ENCODE data around the gene TRIM10.

The TRIM10 gene

DNA sequence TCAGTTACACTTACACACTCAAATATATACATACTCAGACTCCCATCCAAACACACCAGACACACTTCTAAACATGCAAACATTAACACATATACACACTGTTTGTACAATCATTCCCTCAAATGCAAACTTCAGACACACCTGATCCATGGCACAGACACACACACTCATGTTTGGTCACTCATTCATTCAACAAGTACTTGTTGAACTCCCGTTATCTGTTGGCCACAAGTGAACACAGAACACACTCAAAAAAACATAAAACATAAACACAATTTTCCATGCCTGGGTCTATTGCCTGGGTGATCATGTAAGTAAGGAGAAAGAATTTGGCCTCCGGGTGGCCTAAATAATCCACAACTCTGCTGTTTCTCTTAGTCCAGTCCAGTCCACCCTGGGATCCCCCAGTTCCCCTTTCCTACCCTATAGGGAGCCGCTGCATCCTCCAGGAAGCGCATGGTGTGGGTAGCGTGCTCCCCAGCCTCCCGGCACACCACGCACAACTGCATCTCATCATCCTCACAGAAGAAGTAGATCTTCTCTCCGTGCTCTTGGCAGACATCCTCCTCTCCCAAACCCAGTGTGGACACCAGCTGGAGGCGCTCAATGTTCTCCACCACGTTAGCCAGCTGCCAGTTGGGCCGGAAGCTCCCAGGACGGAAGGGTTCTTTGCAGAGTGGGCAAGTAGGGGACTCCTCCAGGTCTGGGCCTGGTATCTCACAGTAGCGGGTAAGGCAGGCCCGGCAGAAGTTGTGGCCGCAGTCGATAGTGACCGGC, 815 bp downstream of the TRIM10 start:
- Histone ChIP-seq H2AFZ (ENCODE audit: low read length) (no peak overlapping the region), H4K20me1 (ENCODE audit: insufficient read depth, low read length, poor library complexity, severe bottlenecking) (no peaks in the 10 kb centered on the region), H3K27me3 (ENCODE audit: insufficient read depth, low read length, poor library complexity, severe bottlenecking) (no peaks in the 10 kb centered on the region), H3F3A (ENCODE audit: low read depth) (no peaks in the 10 kb centered on the region), H3K4me2 (ENCODE audit: low read depth, low read length, poor library complexity, severe bottlenecking) (no peak overlapping the region), H3K4me3 (ENCODE audit: low read length, poor library complexity, severe bottlenecking) (no peak overlapping the region), H3K4me1 (ENCODE audit: insufficient read depth, low read length, poor library complexity, severe bottlenecking) (peaks cover 34% of the 10 kb centered on the region), H3K9me2 (replicated peaks; ENCODE audit: low read depth, low read length) (no peaks in the 10 kb centered on the region), H3K36me3 (ENCODE audit: insufficient read depth, low read length) (no peaks in the 10 kb centered on the region), H3K9me3 (ENCODE audit: insufficient read depth, low read depth, low read length) (no peaks in the 10 kb centered on the region), H3K9ac (ENCODE audit: low read depth, low read length, poor library complexity, severe bottlenecking) (no peak overlapping the region), H3K79me2 (ENCODE audit: insufficient read depth, low read length) (no peaks in the 10 kb centered on the region)
- TF ChIP-seq, protein P1, sequence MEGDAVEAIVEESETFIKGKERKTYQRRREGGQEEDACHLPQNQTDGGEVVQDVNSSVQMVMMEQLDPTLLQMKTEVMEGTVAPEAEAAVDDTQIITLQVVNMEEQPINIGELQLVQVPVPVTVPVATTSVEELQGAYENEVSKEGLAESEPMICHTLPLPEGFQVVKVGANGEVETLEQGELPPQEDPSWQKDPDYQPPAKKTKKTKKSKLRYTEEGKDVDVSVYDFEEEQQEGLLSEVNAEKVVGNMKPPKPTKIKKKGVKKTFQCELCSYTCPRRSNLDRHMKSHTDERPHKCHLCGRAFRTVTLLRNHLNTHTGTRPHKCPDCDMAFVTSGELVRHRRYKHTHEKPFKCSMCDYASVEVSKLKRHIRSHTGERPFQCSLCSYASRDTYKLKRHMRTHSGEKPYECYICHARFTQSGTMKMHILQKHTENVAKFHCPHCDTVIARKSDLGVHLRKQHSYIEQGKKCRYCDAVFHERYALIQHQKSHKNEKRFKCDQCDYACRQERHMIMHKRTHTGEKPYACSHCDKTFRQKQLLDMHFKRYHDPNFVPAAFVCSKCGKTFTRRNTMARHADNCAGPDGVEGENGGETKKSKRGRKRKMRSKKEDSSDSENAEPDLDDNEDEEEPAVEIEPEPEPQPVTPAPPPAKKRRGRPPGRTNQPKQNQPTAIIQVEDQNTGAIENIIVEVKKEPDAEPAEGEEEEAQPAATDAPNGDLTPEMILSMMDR (conservative IDR thresholded peaks at IDR 0.05; ENCODE audit: low read length), result no peak
- no peak for TF ChIP-seq EZH2phosphoT487 (IDR thresholded peaks at IDR 0.05; ENCODE audit: borderline replicate concordance)

DNA sequence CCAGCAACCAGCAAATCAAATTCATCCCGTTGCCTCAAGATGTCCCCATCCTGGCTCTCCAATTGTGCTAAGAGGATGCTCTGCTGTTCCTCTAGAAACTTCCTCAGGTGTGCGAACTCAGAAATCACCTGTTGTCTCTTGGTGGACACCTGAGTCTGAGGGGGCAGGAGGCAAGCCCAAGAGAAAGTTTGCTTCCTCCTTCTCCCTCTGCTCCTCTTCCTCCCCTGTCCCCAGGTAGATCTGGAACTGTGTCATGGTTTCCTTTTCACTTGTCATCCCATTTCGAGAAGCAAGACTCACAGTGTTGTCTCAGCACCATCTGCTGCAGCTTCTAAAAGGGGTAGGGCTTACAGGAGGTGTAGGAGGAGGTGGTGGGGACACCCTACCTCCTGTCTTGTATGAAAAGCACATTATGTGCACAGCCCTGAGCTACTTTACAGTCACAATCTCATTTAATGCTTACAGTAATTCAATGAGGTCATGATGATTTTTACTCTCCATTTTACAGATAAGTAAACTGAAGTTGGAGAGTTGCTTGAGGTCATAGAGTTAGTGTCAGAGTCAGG, 2.5 kb downstream of the TRIM10 start:
- Histone ChIP-seq H3K79me2 (ENCODE audit: insufficient read depth, low read length) (no peaks in the 10 kb centered on the region), H3F3A (ENCODE audit: low read depth) (no peaks in the 10 kb centered on the region), H3K9me3 (ENCODE audit: insufficient read depth, low read depth, low read length) (no peaks in the 10 kb centered on the region), H4K20me1 (ENCODE audit: insufficient read depth, low read length, poor library complexity, severe bottlenecking) (no peaks in the 10 kb centered on the region), H2AFZ (ENCODE audit: low read length) (no peak overlapping the region), H3K36me3 (ENCODE audit: insufficient read depth, low read length) (no peaks in the 10 kb centered on the region), H3K4me3 (ENCODE audit: low read length, poor library complexity, severe bottlenecking) (no peak overlapping the region), H3K4me1 (ENCODE audit: insufficient read depth, low read length, poor library complexity, severe bottlenecking) (peaks cover 23% of the 10 kb centered on the region), H3K4me2 (ENCODE audit: low read depth, low read length, poor library complexity, severe bottlenecking) (no peak overlapping the region), H3K9me2 (replicated peaks; ENCODE audit: low read depth, low read length) (no peaks in the 10 kb centered on the region), H3K9ac (ENCODE audit: low read depth, low read length, poor library complexity, severe bottlenecking) (no peak overlapping the region), H3K27me3 (ENCODE audit: insufficient read depth, low read length, poor library complexity, severe bottlenecking) (no peaks in the 10 kb centered on the region)
- TF ChIP-seq, protein P1 (conservative IDR thresholded peaks at IDR 0.05; ENCODE audit: low read length), result no peak
- TF ChIP-seq EZH2phosphoT487 (IDR thresholded peaks at IDR 0.05; ENCODE audit: borderline replicate concordance), result no peak

DNA sequence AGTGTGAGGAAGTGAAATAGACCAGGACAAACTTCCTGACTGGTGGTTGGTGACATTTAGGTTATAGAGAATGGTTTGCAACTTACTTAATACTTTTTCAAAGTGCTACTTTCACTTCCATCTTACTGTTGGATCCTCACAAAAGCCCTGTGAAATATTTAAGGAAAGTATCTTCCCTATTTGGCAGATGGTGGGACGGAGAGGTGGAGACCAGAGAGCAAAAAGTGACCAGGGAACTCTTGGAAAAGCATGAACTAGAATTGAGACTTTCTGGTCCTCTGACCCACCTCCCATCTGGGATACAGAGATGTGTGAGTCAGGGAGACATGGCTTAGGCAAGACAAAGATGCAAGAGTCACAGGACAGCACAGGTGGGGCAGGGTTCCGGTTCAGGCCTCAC, 3.0 kb downstream of the TRIM10 start:
- H3K36me3 ChIP-seq (ENCODE audit: insufficient read depth, low read length), result no peaks in the 10 kb centered on the region
- no peak for TF ChIP-seq EZH2phosphoT487 (IDR thresholded peaks at IDR 0.05; ENCODE audit: borderline replicate concordance)
- TF ChIP-seq, protein P1 (conservative IDR thresholded peaks at IDR 0.05; ENCODE audit: low read length), result no peak
- no peak overlapping the region for H3K9ac ChIP-seq (ENCODE audit: low read depth, low read length, poor library complexity, severe bottlenecking)
- H2AFZ ChIP-seq (ENCODE audit: low read length), result peak overlapping the region; percentile 42
- no peaks in the 10 kb centered on the region for H3K9me3 ChIP-seq (ENCODE audit: insufficient read depth, low read depth, low read length)
- no peaks in the 10 kb centered on the region for H3K9me2 ChIP-seq (replicated peaks; ENCODE audit: low read depth, low read length)
- no peaks in the 10 kb centered on the region for H3K27me3 ChIP-seq (ENCODE audit: insufficient read depth, low read length, poor library complexity, severe bottlenecking)
- no peak overlapping the region for H3K4me3 ChIP-seq (ENCODE audit: low read length, poor library complexity, severe bottlenecking)
- H4K20me1 ChIP-seq (ENCODE audit: insufficient read depth, low read length, poor library complexity, severe bottlenecking), result no peaks in the 10 kb centered on the region
- H3K4me1 ChIP-seq (ENCODE audit: insufficient read depth, low read length, poor library complexity, severe bottlenecking), result peaks cover 23% of the 10 kb centered on the region
- H3K79me2 ChIP-seq (ENCODE audit: insufficient read depth, low read length), result no peaks in the 10 kb centered on the region
- H3K4me2 ChIP-seq (ENCODE audit: low read depth, low read length, poor library complexity, severe bottlenecking), result peak overlapping the region; percentile 4
- H3F3A ChIP-seq (ENCODE audit: low read depth), result no peaks in the 10 kb centered on the region
